ENCODE measurements around the gene NR2F1. TPM values are rescaled to one million over a fixed set of nuclear protein-coding genes. Genes with fewer than 3 reads are reported as not detected.

NR2F1 gene
- polyA plus RNA-seq, 4 donors = 208 to 334 (median 267) TPM

DNA sequence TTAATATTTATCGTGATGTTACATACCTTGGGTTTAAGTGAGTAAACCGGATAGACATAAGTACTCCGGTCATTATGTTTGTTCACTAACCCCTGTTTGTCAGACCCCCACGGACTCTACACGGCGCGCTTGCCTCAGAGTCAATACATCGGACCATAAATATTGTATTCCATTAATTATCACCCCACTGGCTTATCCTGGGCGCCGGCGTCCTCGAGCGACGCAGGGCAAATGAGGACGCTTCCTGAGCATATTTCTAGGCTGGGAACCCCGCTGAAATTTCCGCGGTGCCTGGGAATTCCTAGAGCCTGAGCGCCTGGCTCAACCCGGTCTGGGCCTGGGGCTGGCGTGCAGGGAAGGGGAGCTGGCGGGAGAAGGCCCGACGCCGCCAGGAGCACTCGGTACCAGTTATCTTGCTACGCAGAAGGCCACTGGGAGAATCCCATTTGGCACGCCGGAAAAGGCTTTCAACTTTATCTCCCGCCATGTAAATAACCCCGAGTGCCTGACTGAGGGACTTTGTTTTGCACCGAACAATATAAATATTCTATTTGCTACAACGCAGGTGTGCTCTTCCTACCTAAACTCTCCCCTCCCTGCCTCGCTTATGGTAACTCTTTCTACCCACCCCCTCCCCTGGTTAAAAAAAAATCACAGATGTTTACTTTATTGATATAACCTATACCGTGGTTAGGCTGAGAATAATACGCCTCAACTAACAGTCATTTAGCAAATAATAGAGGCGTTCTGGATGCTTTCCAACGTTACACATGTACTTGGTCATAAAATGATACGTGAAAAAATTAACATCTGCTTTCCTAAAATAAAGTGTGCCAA is 19.4 kb downstream of the NR2F1 start:
- peak in 3 of 4 donors; percentile 34 to 60 (median 40) for DNase-seq (ENCODE audit: low read depth in 4 of 4, low spot score in 2 of 4)

GRCh38 chr5:93603078-93603792 is 20.2 kb downstream of the NR2F1 start:
- peak in 1 of 4 donors; percentile 70 for DNase-seq (ENCODE audit: low read depth in 4 of 4, low spot score in 2 of 4)

- peak in 1 of 4 donors; percentile 17 for DNase-seq (ENCODE audit: low read depth in 4 of 4, low spot score in 2 of 4)
Observed at GRCh38 chr5:93603793-93604643, 21.0 kb downstream of the NR2F1 start.

GRCh38 chr5:93604644-93605515 is 21.9 kb downstream of the NR2F1 start:
- peak in 1 of 4 donors; percentile 47 for DNase-seq (ENCODE audit: low read depth in 4 of 4, low spot score in 2 of 4)

DNA sequence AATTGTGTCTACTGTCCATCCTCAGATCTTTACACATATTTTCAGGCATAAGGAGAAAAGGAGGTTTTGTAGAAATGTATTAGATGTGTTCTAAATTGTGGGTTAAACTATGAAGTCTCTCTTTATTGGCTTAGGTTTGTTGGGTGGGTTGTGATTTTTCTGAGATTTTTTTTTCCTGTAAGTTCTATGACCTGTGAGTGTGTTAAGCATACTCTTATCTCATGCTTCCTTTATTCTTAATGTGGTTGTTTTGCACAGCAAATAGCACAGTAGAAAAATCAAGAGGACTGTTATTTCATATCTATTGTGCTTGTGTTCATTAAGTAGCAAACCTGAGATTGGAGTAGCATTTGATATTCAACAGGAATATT is 23.3 kb downstream of the NR2F1 start:
- DNase-seq (ENCODE audit: low read depth in 4 of 4, low spot score in 2 of 4) = no peak

DNA sequence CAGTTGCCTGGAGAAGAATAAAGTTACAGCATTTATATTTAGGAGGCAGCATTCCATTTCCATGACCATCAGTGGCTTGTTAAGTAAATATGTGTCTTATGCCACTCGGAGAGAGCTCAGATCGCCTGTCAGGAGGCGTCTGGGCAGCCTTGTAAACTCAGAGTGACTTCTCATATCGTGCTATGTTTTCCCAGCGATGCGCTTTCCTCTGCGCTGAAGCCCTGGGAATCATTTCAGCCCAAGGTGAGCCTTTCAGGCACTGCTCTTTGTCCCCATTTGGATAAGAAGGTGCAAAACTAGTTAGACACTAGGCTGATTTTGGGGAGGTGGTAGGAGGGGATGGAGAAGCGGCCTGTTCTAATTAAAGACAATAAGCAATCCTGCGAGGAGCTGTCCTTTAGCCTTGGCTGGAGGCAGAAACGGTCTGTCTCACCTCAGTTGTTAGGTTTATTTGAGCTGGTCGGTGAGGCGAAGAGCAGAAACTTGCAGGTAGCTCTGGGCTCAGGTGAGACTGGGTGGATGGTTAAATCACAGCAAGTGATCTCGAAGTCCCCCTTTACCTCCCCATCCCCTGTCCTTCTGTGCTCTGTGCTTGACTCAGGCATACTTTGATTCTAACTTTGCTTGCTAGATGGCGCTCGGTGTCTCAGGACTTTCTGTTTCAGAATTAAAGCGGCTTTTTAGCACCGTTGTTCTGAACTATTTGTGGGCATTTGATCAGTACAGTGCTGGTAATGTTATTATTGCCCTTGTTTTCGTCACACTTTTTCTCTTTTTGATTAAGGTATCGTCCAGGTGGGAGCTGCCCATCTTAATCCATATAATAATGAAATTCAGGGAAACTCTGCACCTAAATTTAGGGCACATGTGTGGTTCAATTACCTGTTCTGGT is 24.6 kb downstream of the NR2F1 start:
- peak in 1 of 4 donors; percentile 75 for DNase-seq (ENCODE audit: low read depth in 4 of 4, low spot score in 2 of 4)

GRCh38 chr5:93608855-93609254 is 25.8 kb downstream of the NR2F1 start:
- DNase-seq (ENCODE audit: low read depth in 4 of 4, low spot score in 2 of 4) = peak in 1 of 4 donors; percentile 15

GRCh38 chr5:93609762-93610161 is 26.7 kb downstream of the NR2F1 start:
- peak in 1 of 4 donors; percentile 10 for DNase-seq (ENCODE audit: low read depth in 4 of 4, low spot score in 2 of 4)

GRCh38 chr5:93610581-93611272 is 27.7 kb downstream of the NR2F1 start:
- peak in 2 of 4 donors; percentile 18 to 50 for DNase-seq (ENCODE audit: low read depth in 4 of 4, low spot score in 2 of 4)

GRCh38 chr5:93611273-93611975 is 28.4 kb downstream of the NR2F1 start:
- peak in 2 of 4 donors; percentile 16 to 50 for DNase-seq (ENCODE audit: low read depth in 4 of 4, low spot score in 2 of 4)

GRCh38 chr5:93611976-93612854 is 29.2 kb downstream of the NR2F1 start:
- DNase-seq (ENCODE audit: low read depth in 4 of 4, low spot score in 2 of 4) = peak in 2 of 4 donors; percentile 68 to 82

- DNase-seq (ENCODE audit: low read depth in 4 of 4, low spot score in 2 of 4) = no peak
Observed at GRCh38 chr5:93612855-93613243, 29.8 kb downstream of the NR2F1 start.

GRCh38 chr5:93616538-93617174 is 33.6 kb downstream of the NR2F1 start:
- DNase-seq (ENCODE audit: low read depth in 4 of 4, low spot score in 2 of 4) = no peak

DNA sequence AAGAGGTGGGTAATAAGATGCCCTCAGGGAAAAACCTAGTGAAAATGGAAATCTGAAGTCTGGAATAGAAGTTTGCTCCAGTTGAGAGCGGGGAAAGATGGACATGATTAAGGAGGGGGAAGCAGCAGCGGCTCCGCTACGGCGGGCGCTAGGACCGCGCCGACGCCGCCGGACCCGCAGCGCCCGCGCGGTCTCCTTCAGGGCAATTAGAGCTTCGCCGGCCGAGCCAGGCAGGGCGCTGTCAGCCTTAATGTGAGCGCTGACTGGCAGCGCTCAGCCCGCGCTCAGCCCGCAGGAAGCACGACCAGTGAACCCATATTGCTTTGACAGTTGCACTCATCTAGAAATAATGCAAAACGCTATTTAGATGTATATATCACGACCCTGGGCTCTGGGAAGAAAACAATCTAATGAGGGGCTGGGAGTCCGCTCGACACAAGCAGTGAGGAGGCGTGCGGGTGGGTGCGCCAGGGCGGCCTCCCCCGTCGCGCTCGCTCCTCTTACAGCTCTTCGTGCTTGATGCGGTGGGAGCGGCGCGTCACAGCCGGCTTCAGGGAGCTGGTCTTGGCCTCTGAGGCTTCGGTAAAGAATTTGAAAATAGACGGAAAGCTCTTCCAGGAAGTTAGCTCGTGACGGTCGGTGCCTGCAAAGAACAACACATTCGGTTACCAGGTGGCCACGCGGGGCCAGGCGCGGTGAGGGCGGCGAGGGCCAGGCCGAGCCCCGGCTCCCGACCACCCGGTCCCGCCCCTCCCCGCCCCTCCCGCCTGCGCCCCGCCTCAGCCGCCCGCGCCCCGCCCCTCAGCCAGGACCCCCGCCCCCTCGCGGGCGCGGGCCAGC is 37.7 kb downstream of the NR2F1 start:
- DNase-seq (ENCODE audit: low read depth in 4 of 4, low spot score in 2 of 4) = peak in 2 of 4 donors; percentile 68

DNA sequence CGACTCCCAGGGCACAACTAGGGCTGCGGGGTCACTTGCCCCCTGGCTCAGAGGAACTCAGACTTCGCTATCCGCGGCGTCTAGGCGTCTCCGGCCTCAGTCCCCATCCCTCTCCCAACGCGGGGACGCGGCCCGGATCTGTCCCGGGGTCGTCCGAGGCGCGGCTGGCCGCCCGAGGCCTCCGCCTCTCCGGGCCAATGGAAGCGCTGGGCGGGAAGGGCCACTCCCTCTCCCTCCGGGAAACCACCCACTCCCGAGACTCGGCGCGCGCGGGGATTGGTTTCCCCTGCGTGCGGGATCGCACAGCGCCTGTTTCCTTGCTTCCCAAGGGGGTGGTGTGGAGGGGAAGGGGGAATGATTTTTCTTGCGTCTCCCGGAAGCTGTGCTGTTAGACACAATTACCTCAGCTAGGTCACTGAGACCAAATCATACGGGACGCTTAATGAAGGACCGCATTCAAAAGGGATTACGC is 38.3 kb downstream of the NR2F1 start:
- peak in 3 of 4 donors; percentile 78 to 84 (median 82) for DNase-seq (ENCODE audit: low read depth in 4 of 4, low spot score in 2 of 4)

All from left renal cortex interstitium (tissue), 4 donors.